T-cell (primary cell): ENCODE data around the gene MCOLN3. TPM values are rescaled to one million over a fixed set of nuclear protein-coding genes. Genes with fewer than 3 reads are reported as not detected.

Experiments used
- ATAC-seq, 4 experiments: fragments of 200-7000 bp in 3 of 4; fragments of 150-1000 bp in 1 of 4; cut with Tn5 transposase; replicated peaks in 1 of 4; 1 replicate in 3 of 4; 2 replicates in 1 of 4; pipeline ENCODE4 v1.10.0; 2021; ENCODE audit warnings: moderate library complexity in 3 of 4, mild to moderate bottlenecking in 2 of 4, moderate number of reproducible peaks in 1 of 4
- CTCF ChIA-PET, 2 donors: fragments of 300-600 bp; sonication (Branson Sonifier 250); formaldehyde crosslinking; loops; one replicate each; lab custom pipeline; 2022; ENCODE audit warnings: antibody characterized with exemption in 2 of 2; lab: Charles Lee
- POLR2A ChIA-PET, 2 donors: fragments of 300-600 bp; sonication (Branson Sonifier 250); formaldehyde crosslinking; loops; one replicate each; lab custom pipeline; 2022; ENCODE audit warnings: antibody characterized with exemption in 2 of 2; lab: Charles Lee
- DNase-seq, 35 experiments: peaks; one replicate each; pipeline versions ENCODE4 v3.0.0 to v3.0.0-alpha.2; 2013 to 2023
- H3K27ac ChIP-seq: one replicate; pipeline ENCODE4 v1.5.1; 2013; ENCODE audit warnings: low read length
- H3K27me3 ChIP-seq, 2 experiments: replicated peaks in 1 of 2; 1 replicate in 1 of 2; 2 replicates in 1 of 2; pipeline versions ENCODE4 v1.6.1 to v1.7.0; 2013; ENCODE audit warnings: low read length in 1 of 2, mixed read lengths in 1 of 2; ENCODE audit not compliant: control insufficient read depth in 2 of 2, insufficient read depth in 2 of 2; ENCODE audit errors: extremely low read depth in 1 of 2
- H3K36me3 ChIP-seq, 2 donors: 1 replicate in 1 of 2; 2 replicates in 1 of 2; pipeline versions ENCODE4 v1.6.1 to v1.7.0; 2013; ENCODE audit warnings: low read length in 1 of 2; ENCODE audit not compliant: control insufficient read depth in 2 of 2, insufficient read depth in 1 of 2; ENCODE audit errors: extremely low read depth in 1 of 2
- H3K4me1 ChIP-seq, 2 experiments: 1 replicate in 1 of 2; 2 replicates in 1 of 2; pipeline versions ENCODE4 v1.6.1 to v1.7.0; 2013; ENCODE audit warnings: low read length in 2 of 2, mixed read lengths in 1 of 2; ENCODE audit not compliant: insufficient read depth in 2 of 2, control insufficient read depth in 1 of 2; ENCODE audit errors: extremely low read depth in 1 of 2
- H3K4me3 ChIP-seq, 2 donors: 1 replicate in 1 of 2; 2 replicates in 1 of 2; pipeline versions ENCODE4 v1.5.1 to v1.7.0; 2013; ENCODE audit warnings: mild to moderate bottlenecking in 2 of 2, low read length in 1 of 2, moderate library complexity in 1 of 2; ENCODE audit not compliant: control insufficient read depth in 1 of 2; ENCODE audit errors: extremely low read depth in 1 of 2
- H3K9me3 ChIP-seq: 2 replicates; pipeline ENCODE4 v1.7.0; 2013
- H3K27ac Mint-ChIP-seq, 2 donors: one replicate each; pipeline ENCODE4 v1.8.0; 2020 to 2021; ENCODE audit warnings: mild to moderate bottlenecking in 2 of 2, mixed read lengths in 2 of 2
- H3K27me3 Mint-ChIP-seq, 2 donors: one replicate each; pipeline ENCODE4 v1.8.0; 2021 to 2022; ENCODE audit warnings: mixed read lengths in 2 of 2
- H3K36me3 Mint-ChIP-seq: one replicate; pipeline ENCODE4 v1.8.0; 2021; ENCODE audit warnings: mixed read lengths
- H3K4me1 Mint-ChIP-seq, 3 donors: one replicate each; pipeline ENCODE4 v1.8.0; 2020 to 2022; ENCODE audit warnings: mixed read lengths in 3 of 3, mild to moderate bottlenecking in 1 of 3
- H3K4me3 Mint-ChIP-seq, 3 donors: one replicate each; pipeline ENCODE4 v1.8.0; 2020 to 2022; ENCODE audit warnings: mild to moderate bottlenecking in 3 of 3, mixed read lengths in 3 of 3, moderate library complexity in 3 of 3
- H3K9me3 Mint-ChIP-seq, 3 donors: one replicate each; pipeline ENCODE4 v1.8.0; 2020 to 2022; ENCODE audit warnings: mixed read lengths in 3 of 3
- WGBS: methylation state at CpG from one replicate; pipeline ENCODE4 v1.1.5; 2013; ENCODE audit warnings: missing lambda C conversion rate; ENCODE audit not compliant: insufficient coverage; 5-methylcytosine and 5-hydroxymethylcytosine counted together
- total RNA-seq, 35 experiments: library from RNA in 6 of 35; stranded (reverse) in 6 of 35; fragments of 120-200 nt in 1 of 35; gene quantifications; one replicate each; pipeline versions ENCODE4 v1.2.1 to v1.2.4 and lab custom pipeline; 2013 to 2026

The MCOLN3 gene
- total RNA-seq, 5 donors from 2014 or later (not counting 1 experiment from before 2014, with no cell fraction given): 2.1 to 7.2 (median 2.8) TPM

GRCh38 chr1:85041793-85042192 is 6.5 kb downstream of the MCOLN3 start:
- Histone ChIP-seq H3K36me3 (no peaks in the 10 kb centered on the region), H3K4me1 (no peaks in the 10 kb centered on the region), H3K27me3 (peaks cover 0 to 7% of the 10 kb centered on the region in 2 experiments), H3K27ac (no peak overlapping the region), H3K9me3 (no peaks in the 10 kb centered on the region), H3K4me3 (no peak overlapping the region)
- no peak overlapping the region for H3K27ac Mint-ChIP-seq
- no peaks in the 10 kb centered on the region for H3K36me3 Mint-ChIP-seq
- ChIA-PET CTCF (interaction anchor here (0.6 to 0.7 kb wide), 2 partner anchors 101 to 900 kb away, joined by 3 to 4 read pairs; no protein-coding TSS in a partner anchor), POLR2A (no interaction called here)
- DNase-seq (no peak), ATAC-seq (no peak)
- H3K4me3 Mint-ChIP-seq: no peak overlapping the region
- H3K27me3 Mint-ChIP-seq: peaks cover 21 to 31% of the 10 kb centered on the region in 2 donors
- H3K9me3 Mint-ChIP-seq: no peaks in the 10 kb centered on the region
- no peaks in the 10 kb centered on the region for H3K4me1 Mint-ChIP-seq
- 100% methylated on average over 3 of the region's 5 CpGs for WGBS

GRCh38 chr1:85033221-85033620 is 15.1 kb downstream of the MCOLN3 start:
- Histone ChIP-seq H3K27ac (no peak overlapping the region), H3K4me1 (no peaks in the 10 kb centered on the region), H3K36me3 (no peaks in the 10 kb centered on the region), H3K4me3 (no peak overlapping the region), H3K27me3 (no peaks in the 10 kb centered on the region), H3K9me3 (no peaks in the 10 kb centered on the region)
- DNase-seq (no peak), ATAC-seq (no peak)
- Mint-ChIP-seq H3K4me1 (no peaks in the 10 kb centered on the region), H3K9me3 (no peaks in the 10 kb centered on the region), H3K27me3 (peaks cover 0 to 7% of the 10 kb centered on the region in 2 donors), H3K36me3 (no peaks in the 10 kb centered on the region), H3K4me3 (no peak overlapping the region), H3K27ac (no peak overlapping the region)
- CTCF ChIA-PET: interaction anchor here in 1 of 2 donors (4.7 kb wide), 1 partner anchor 89 kb away, joined by 22 read pairs; no protein-coding TSS in a partner anchor
- no CpG with 5 or more reads among the region's 2 CpGs for WGBS
- POLR2A ChIA-PET: interaction anchor here in 1 of 2 donors (0.6 kb wide), 1 partner anchor 221 kb away, joined by 10 read pairs; no protein-coding TSS in a partner anchor

- Mint-ChIP-seq H3K4me3 (no peak overlapping the region), H3K27ac (no peak overlapping the region), H3K9me3 (no peaks in the 10 kb centered on the region), H3K4me1 (peaks cover 10 to 11% (median 10%) of the 10 kb centered on the region in 3 donors), H3K36me3 (no peaks in the 10 kb centered on the region), H3K27me3 (no peaks in the 10 kb centered on the region)
- Histone ChIP-seq H3K36me3 (no peaks in the 10 kb centered on the region), H3K4me1 (no peaks in the 10 kb centered on the region), H3K9me3 (no peaks in the 10 kb centered on the region), H3K4me3 (no peak overlapping the region), H3K27ac (no peak overlapping the region), H3K27me3 (no peaks in the 10 kb centered on the region)
- DNase-seq: no peak
- ATAC-seq: no peak
- POLR2A ChIA-PET: interaction anchor here in 1 of 2 donors (0.6 kb wide), 1 partner anchor 11 kb away, joined by 4 read pairs; no protein-coding TSS in a partner anchor
- CTCF ChIA-PET: interaction anchor here in 1 of 2 donors (4.7 kb wide), 1 partner anchor 86 kb away, joined by 22 read pairs; no protein-coding TSS in a partner anchor
These were observed 17.8 kb downstream of the MCOLN3 start for GRCh38 chr1:85030536-85030935.

GRCh38 chr1:85028151-85028550 is 20.1 kb downstream of the MCOLN3 start:
- Histone ChIP-seq H3K9me3 (no peaks in the 10 kb centered on the region), H3K4me3 (no peak overlapping the region), H3K27me3 (no peaks in the 10 kb centered on the region), H3K4me1 (peaks cover 0 to under 1% of the 10 kb centered on the region in 2 experiments), H3K27ac (no peak overlapping the region), H3K36me3 (no peaks in the 10 kb centered on the region)
- H3K27me3 Mint-ChIP-seq: no peaks in the 10 kb centered on the region
- H3K4me3 Mint-ChIP-seq: no peak overlapping the region
- no peaks in the 10 kb centered on the region for H3K36me3 Mint-ChIP-seq
- DNase-seq (no peak), ATAC-seq (no peak)
- no peaks in the 10 kb centered on the region for H3K9me3 Mint-ChIP-seq
- peaks cover 10 to 11% (median 10%) of the 10 kb centered on the region in 3 donors for H3K4me1 Mint-ChIP-seq
- peak overlapping the region in 1 of 2 donors; percentile 91 for H3K27ac Mint-ChIP-seq
- WGBS: no CpG with 5 or more reads among the region's 3 CpGs
- ChIA-PET POLR2A (interaction anchor here in 1 of 2 donors (1.8 kb wide), 1 partner anchor 83 kb away, joined by 13 read pairs; no protein-coding TSS in a partner anchor), CTCF (interaction anchor here (0.8 to 2.8 kb wide), 26 partner anchors 8 to 884 kb away, joined by 3 to 316 read pairs (median 5); partner anchors contain the start of genes C1orf52 (in 2 of the 2), BCL10 (in 1 of the 2) and PRKACB (in 1 of the 2))

- H3K36me3 ChIP-seq: no peaks in the 10 kb centered on the region
- WGBS: 55% methylated on average over 4 of the region's 5 CpGs
- no peaks in the 10 kb centered on the region for H3K36me3 Mint-ChIP-seq
- peak overlapping the region; percentile 35 for H3K27ac ChIP-seq
- peak overlapping the region in 1 of 2 donors; percentile 9 for H3K4me3 ChIP-seq
- peak overlapping the region; percentile 86 to 91 for H3K27ac Mint-ChIP-seq
- H3K4me3 Mint-ChIP-seq: peak overlapping the region; percentile 18 to 68 (median 19)
- ATAC-seq: peak; percentile 79 to 96 (median 87)
- ChIA-PET CTCF (interaction anchor here (0.5 to 2.8 kb wide), 37 partner anchors 8 to 884 kb away, joined by 3 to 316 read pairs (median 4); partner anchors contain the start of genes C1orf52 (in 2 of the 2), BCL10 (in 1 of the 2) and PRKACB (in 1 of the 2)), POLR2A (interaction anchor here (0.6 to 1.8 kb wide), 6 partner anchors 24 to 521 kb away, joined by 3 to 13 read pairs (median 4); partner anchors contain the start of gene SPATA1 (in 1 of the 2))
- H3K27me3 ChIP-seq: no peaks in the 10 kb centered on the region
- H3K27me3 Mint-ChIP-seq: no peaks in the 10 kb centered on the region
- H3K9me3 Mint-ChIP-seq: no peaks in the 10 kb centered on the region
- peak in 16 of 35 experiments; percentile 7 to 68 (median 21) for DNase-seq
- H3K9me3 ChIP-seq: no peaks in the 10 kb centered on the region
- H3K4me1 ChIP-seq: peaks cover 0 to 3% of the 10 kb centered on the region in 2 experiments
- H3K4me1 Mint-ChIP-seq: peaks cover 10 to 11% (median 10%) of the 10 kb centered on the region in 3 donors
These were observed 20.9 kb downstream of the MCOLN3 start for GRCh38 chr1:85027242-85027983.

GRCh38 chr1:85025940-85026339 is 22.4 kb downstream of the MCOLN3 start:
- Histone ChIP-seq H3K27me3 (no peaks in the 10 kb centered on the region), H3K4me3 (no peak overlapping the region), H3K36me3 (no peaks in the 10 kb centered on the region), H3K9me3 (no peaks in the 10 kb centered on the region), H3K27ac (no peak overlapping the region), H3K4me1 (peaks cover 0 to 3% of the 10 kb centered on the region in 2 experiments)
- Mint-ChIP-seq H3K36me3 (no peaks in the 10 kb centered on the region), H3K27ac (peak overlapping the region in 1 of 2 donors; percentile 91), H3K27me3 (no peaks in the 10 kb centered on the region), H3K4me3 (no peak overlapping the region), H3K9me3 (no peaks in the 10 kb centered on the region), H3K4me1 (peaks cover 10 to 11% (median 10%) of the 10 kb centered on the region in 3 donors)
- CTCF ChIA-PET: interaction anchor here (0.7 to 2.8 kb wide), 3 partner anchors 81 to 305 kb away, joined by 9 to 316 read pairs (median 14); no protein-coding TSS in a partner anchor
- ATAC-seq (no peak), DNase-seq (no peak)
- WGBS: no CpG with 5 or more reads among the region's 1 CpG
- POLR2A ChIA-PET: no interaction called here
